Chondrocyte (in vitro differentiated cells): ENCODE results near the gene WNT8B. TPM values are rescaled to one million over a fixed set of nuclear protein-coding genes. Genes with fewer than 3 reads are reported as not detected.
A peak's percentile ranks its signal among the peaks of the same experiment; 100 is the strongest.

Source experiments
- DNase-seq: peaks from one replicate; pipeline ENCODE4 v3.0.0; 2021; ENCODE audit warnings: mixed read lengths, low spot score
- H3K27ac Mint-ChIP-seq: one replicate; pipeline ENCODE4 v1.8.0; 2021; ENCODE audit warnings: mild to moderate bottlenecking, moderate library complexity, mixed read lengths; ENCODE audit not compliant: unreplicated experiment
- H3K27me3 Mint-ChIP-seq: 2 replicates; pipeline ENCODE4 v1.8.0; 2021; ENCODE audit warnings: low read depth, mixed read lengths
- H3K36me3 Mint-ChIP-seq: 2 replicates; pipeline ENCODE4 v1.8.0; 2021; ENCODE audit warnings: low read depth, mixed read lengths
- H3K4me1 Mint-ChIP-seq: 2 replicates; pipeline ENCODE4 v1.8.0; 2021; ENCODE audit warnings: low read depth, mild to moderate bottlenecking, mixed read lengths
- H3K4me3 Mint-ChIP-seq: one replicate; pipeline ENCODE4 v1.8.0; 2021; ENCODE audit warnings: mild to moderate bottlenecking, moderate library complexity, mixed read lengths; ENCODE audit not compliant: unreplicated experiment
- H3K9me3 Mint-ChIP-seq: 2 replicates; pipeline ENCODE4 v1.8.0; 2021; ENCODE audit warnings: low read depth, mixed read lengths
- CTCF ChIP-seq: fragments of 200-600 bp; sonication (generic); IDR thresholded peaks from 2 replicates; pipeline ENCODE4 v1.5.0; 2021; ENCODE audit warnings: antibody characterized with exemption, mild to moderate bottlenecking, moderate library complexity
- total RNA-seq: library from RNA; stranded (reverse); gene quantifications from 3 replicates; pipeline ENCODE4 v1.2.1, GENCODE V29; 2021

Gene WNT8B
- total RNA-seq, 1 donor from 2014 or later, result not detected

GRCh38 chr10:100481462-100482081 is 18.8 kb downstream of the WNT8B start:
- H3K27ac Mint-ChIP-seq, result no peak overlapping the region
- peaks cover 19% of the 10 kb centered on the region for H3K4me1 Mint-ChIP-seq
- DNase-seq, result no peak
- peaks cover 2% of the 10 kb centered on the region for H3K9me3 Mint-ChIP-seq
- no peak for TF ChIP-seq CTCF
- H3K4me3 Mint-ChIP-seq, result peak overlapping the region; percentile 64
- peaks cover 15% of the 10 kb centered on the region for H3K36me3 Mint-ChIP-seq
- peaks cover 45% of the 10 kb centered on the region for H3K27me3 Mint-ChIP-seq

GRCh38 chr10:100482181-100482833 is 19.5 kb downstream of the WNT8B start:
- no peak for DNase-seq
- peak; percentile 99 for TF ChIP-seq CTCF
- Mint-ChIP-seq H3K9me3 (peaks cover 2% of the 10 kb centered on the region), H3K4me1 (peaks cover 19% of the 10 kb centered on the region), H3K27ac (peak overlapping the region; percentile 22), H3K27me3 (peaks cover 45% of the 10 kb centered on the region), H3K36me3 (peaks cover 17% of the 10 kb centered on the region), H3K4me3 (peak overlapping the region; percentile 64)

- Mint-ChIP-seq H3K4me1 (peaks cover 19% of the 10 kb centered on the region), H3K27me3 (peaks cover 45% of the 10 kb centered on the region), H3K4me3 (peak overlapping the region; percentile 64), H3K36me3 (peaks cover 17% of the 10 kb centered on the region), H3K27ac (peak overlapping the region; percentile 2), H3K9me3 (peaks cover 2% of the 10 kb centered on the region)
- no peak for DNase-seq
- peak; percentile 59 for TF ChIP-seq CTCF
These were observed 20.0 kb downstream of the WNT8B start for GRCh38 chr10:100482834-100483185.

- peaks cover 2% of the 10 kb centered on the region for H3K9me3 Mint-ChIP-seq
- H3K4me1 Mint-ChIP-seq, result peaks cover 19% of the 10 kb centered on the region
- H3K27ac Mint-ChIP-seq, result no peak overlapping the region
- H3K27me3 Mint-ChIP-seq, result peaks cover 33% of the 10 kb centered on the region
- H3K36me3 Mint-ChIP-seq, result peaks cover 20% of the 10 kb centered on the region
- H3K4me3 Mint-ChIP-seq, result no peak overlapping the region
- DNase-seq, result no peak
- TF ChIP-seq CTCF, result no peak
These were observed 21.3 kb downstream of the WNT8B start for GRCh38 chr10:100483876-100484666.

- no peak overlapping the region for H3K27ac Mint-ChIP-seq
- H3K9me3 Mint-ChIP-seq, result peaks cover 2% of the 10 kb centered on the region
- peaks cover 19% of the 10 kb centered on the region for H3K4me1 Mint-ChIP-seq
- DNase-seq, result no peak
- peaks cover 20% of the 10 kb centered on the region for H3K27me3 Mint-ChIP-seq
- peaks cover 29% of the 10 kb centered on the region for H3K36me3 Mint-ChIP-seq
- H3K4me3 Mint-ChIP-seq, result no peak overlapping the region
- no peak for TF ChIP-seq CTCF
These were observed 22.6 kb downstream of the WNT8B start for GRCh38 chr10:100485366-100485765.
